Measurements from ENCODE around the gene DVL2. TPM values are rescaled to one million over a fixed set of nuclear protein-coding genes. Genes with fewer than 3 reads are reported as not detected.

Gene DVL2
- total and polyA plus RNA-seq, 2 of the 13 experiments (the other 11 are each of a cell fraction or from before 2014, with no cell fraction given), result 5.7 to 38.2 TPM

DNA sequence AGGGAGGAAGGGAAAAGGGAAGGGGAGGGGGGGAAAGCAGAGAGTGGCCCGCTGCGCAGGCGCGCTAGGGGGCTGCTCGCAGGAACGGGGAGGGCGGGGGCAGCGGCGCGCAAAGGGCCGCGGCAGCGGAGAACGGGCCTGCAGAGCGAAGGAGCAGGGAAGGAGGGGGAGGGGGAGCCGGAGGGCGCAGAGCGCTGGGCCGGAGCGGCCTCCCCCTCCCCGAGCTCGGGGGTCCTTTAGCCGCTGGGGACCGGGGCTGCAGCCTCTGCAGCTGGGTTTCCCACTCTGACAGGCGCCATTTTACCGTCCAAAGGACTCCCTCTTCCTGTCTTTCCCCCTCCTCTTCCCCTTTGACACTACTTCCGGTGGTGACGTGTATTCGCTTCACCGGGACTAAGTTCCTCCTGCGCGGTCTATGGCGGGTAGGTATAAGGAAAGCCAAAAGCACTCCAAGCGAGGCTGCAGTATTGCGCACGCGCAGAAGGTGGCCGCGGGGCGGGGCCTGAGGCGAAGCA, 17.4 kb upstream of the DVL2 start, which contains the start of gene CTDNEP1 (continued):
- TF ChIP-seq, protein P1, sequence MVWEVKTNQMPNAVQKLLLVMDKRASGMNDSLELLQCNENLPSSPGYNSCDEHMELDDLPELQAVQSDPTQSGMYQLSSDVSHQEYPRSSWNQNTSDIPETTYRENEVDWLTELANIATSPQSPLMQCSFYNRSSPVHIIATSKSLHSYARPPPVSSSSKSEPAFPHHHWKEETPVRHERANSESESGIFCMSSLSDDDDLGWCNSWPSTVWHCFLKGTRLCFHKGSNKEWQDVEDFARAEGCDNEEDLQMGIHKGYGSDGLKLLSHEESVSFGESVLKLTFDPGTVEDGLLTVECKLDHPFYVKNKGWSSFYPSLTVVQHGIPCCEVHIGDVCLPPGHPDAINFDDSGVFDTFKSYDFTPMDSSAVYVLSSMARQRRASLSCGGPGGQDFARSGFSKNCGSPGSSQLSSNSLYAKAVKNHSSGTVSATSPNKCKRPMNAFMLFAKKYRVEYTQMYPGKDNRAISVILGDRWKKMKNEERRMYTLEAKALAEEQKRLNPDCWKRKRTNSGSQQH (CRISPR knock-in tag; IDR thresholded peaks at IDR 0.05; ENCODE audit: low read depth), result 0 out of 2 replicates have a peak, but pooled peaks have one; percentile 43
- TF ChIP-seq, protein P2, sequence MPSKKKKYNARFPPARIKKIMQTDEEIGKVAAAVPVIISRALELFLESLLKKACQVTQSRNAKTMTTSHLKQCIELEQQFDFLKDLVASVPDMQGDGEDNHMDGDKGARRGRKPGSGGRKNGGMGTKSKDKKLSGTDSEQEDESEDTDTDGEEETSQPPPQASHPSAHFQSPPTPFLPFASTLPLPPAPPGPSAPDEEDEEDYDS (CRISPR knock-in tag; IDR thresholded peaks at IDR 0.05), result peak; percentile 76
- no peak for TF ChIP-seq ARHGAP35 (CRISPR knock-in tag; IDR thresholded peaks at IDR 0.05; ENCODE audit: borderline replicate concordance)
- TF ChIP-seq POLR2AphosphoS5 (IDR thresholded peaks at IDR 0.05; ENCODE audit: low read depth, low read length), result peak; percentile 57
- TF ChIP-seq THAP11 (CRISPR knock-in tag; IDR thresholded peaks at IDR 0.05), result peak; percentile 91
- TF ChIP-seq, protein P3, sequence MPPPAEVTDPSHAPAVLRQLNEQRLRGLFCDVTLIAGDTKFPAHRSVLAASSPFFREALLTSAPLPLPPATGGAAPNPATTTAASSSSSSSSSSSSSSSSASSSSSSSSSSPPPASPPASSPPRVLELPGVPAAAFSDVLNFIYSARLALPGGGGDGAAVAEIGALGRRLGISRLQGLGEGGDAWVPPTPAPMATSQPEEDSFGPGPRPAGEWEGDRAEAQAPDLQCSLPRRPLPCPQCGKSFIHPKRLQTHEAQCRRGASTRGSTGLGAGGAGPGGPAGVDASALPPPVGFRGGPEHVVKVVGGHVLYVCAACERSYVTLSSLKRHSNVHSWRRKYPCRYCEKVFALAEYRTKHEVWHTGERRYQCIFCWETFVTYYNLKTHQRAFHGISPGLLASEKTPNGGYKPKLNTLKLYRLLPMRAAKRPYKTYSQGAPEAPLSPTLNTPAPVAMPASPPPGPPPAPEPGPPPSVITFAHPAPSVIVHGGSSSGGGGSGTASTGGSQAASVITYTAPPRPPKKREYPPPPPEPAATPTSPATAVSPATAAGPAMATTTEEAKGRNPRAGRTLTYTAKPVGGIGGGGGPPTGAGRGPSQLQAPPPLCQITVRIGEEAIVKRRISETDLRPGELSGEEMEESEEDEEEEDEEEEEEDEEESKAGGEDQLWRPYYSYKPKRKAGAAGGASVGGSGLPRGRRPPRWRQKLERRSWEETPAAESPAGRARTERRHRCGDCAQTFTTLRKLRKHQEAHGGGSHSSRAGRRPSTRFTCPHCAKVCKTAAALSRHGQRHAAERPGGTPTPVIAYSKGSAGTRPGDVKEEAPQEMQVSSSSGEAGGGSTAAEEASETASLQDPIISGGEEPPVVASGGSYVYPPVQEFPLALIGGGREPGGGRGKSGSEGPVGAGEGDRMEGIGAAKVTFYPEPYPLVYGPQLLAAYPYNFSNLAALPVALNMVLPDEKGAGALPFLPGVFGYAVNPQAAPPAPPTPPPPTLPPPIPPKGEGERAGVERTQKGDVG (CRISPR knock-in tag; IDR thresholded peaks at IDR 0.05; ENCODE audit: borderline replicate concordance), result no peak
- TF ChIP-seq, protein P4, sequence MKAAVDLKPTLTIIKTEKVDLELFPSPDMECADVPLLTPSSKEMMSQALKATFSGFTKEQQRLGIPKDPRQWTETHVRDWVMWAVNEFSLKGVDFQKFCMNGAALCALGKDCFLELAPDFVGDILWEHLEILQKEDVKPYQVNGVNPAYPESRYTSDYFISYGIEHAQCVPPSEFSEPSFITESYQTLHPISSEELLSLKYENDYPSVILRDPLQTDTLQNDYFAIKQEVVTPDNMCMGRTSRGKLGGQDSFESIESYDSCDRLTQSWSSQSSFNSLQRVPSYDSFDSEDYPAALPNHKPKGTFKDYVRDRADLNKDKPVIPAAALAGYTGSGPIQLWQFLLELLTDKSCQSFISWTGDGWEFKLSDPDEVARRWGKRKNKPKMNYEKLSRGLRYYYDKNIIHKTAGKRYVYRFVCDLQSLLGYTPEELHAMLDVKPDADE (CRISPR knock-in tag; IDR thresholded peaks at IDR 0.05), result no peak
- no peak for TF ChIP-seq ZNF556 (CRISPR knock-in tag; IDR thresholded peaks at IDR 0.05; ENCODE audit: borderline replicate concordance)
- TF ChIP-seq HMG20B (CRISPR knock-in tag; conservative IDR thresholded peaks at IDR 0.05), result no peak
- peak; percentile 8 for TF ChIP-seq ZNF781 (CRISPR knock-in tag; IDR thresholded peaks at IDR 0.05; ENCODE audit: borderline replicate concordance, not compliant biosample characterization)
- TF ChIP-seq, protein P5, sequence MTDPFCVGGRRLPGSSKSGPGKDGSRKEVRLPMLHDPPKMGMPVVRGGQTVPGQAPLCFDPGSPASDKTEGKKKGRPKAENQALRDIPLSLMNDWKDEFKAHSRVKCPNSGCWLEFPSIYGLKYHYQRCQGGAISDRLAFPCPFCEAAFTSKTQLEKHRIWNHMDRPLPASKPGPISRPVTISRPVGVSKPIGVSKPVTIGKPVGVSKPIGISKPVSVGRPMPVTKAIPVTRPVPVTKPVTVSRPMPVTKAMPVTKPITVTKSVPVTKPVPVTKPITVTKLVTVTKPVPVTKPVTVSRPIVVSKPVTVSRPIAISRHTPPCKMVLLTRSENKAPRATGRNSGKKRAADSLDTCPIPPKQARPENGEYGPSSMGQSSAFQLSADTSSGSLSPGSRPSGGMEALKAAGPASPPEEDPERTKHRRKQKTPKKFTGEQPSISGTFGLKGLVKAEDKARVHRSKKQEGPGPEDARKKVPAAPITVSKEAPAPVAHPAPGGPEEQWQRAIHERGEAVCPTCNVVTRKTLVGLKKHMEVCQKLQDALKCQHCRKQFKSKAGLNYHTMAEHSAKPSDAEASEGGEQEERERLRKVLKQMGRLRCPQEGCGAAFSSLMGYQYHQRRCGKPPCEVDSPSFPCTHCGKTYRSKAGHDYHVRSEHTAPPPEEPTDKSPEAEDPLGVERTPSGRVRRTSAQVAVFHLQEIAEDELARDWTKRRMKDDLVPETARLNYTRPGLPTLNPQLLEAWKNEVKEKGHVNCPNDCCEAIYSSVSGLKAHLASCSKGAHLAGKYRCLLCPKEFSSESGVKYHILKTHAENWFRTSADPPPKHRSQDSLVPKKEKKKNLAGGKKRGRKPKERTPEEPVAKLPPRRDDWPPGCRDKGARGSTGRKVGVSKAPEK (CRISPR knock-in tag; IDR thresholded peaks at IDR 0.05; ENCODE audit: borderline replicate concordance), result no peak
- TF ChIP-seq ZNF441 (CRISPR knock-in tag; IDR thresholded peaks at IDR 0.05; ENCODE audit: borderline replicate concordance), result no peak
- peak; percentile 64 to 78; a peak in 3 of 4 replicates for TF ChIP-seq POLR2A (IDR thresholded peaks at IDR 0.05; ENCODE audit: insufficient read depth in 1 of 2, low read depth in 2 of 2, low read length in 2 of 2)
- TF ChIP-seq ASH2L (IDR thresholded peaks at IDR 0.05; ENCODE audit: insufficient read length, low read depth, low read length), result peak; percentile 23
- peak; percentile 65 for TF ChIP-seq SP2 (CRISPR knock-in tag; IDR thresholded peaks at IDR 0.05)
- TF ChIP-seq, protein P6, sequence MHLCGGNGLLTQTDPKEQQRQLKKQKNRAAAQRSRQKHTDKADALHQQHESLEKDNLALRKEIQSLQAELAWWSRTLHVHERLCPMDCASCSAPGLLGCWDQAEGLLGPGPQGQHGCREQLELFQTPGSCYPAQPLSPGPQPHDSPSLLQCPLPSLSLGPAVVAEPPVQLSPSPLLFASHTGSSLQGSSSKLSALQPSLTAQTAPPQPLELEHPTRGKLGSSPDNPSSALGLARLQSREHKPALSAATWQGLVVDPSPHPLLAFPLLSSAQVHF (CRISPR knock-in tag; IDR thresholded peaks at IDR 0.05), result no peak
- TF ChIP-seq POLR2G (IDR thresholded peaks at IDR 0.05; ENCODE audit: low read depth, low read length), result peak; percentile 58
- TF ChIP-seq ELF1 (CRISPR knock-in tag; IDR thresholded peaks at IDR 0.05), result peak; percentile 81
- TF ChIP-seq ZNF44 (CRISPR knock-in tag; IDR thresholded peaks at IDR 0.05), result no peak

Measured in HepG2 (cell line).